Measurements from ENCODE around the gene APBB2.
"Not testable (repeated sequence)": the region's sequence is repeated elsewhere in the genome, so short reads cannot be mapped to it uniquely, and the experiment has no call there.

- not testable (repeated sequence) for TF ChIP-seq EZH2 (IDR thresholded peaks at IDR 0.05; ENCODE audit: borderline replicate concordance, insufficient read depth, low read depth, low read length, poor library complexity, severe bottlenecking); CTCF (IDR thresholded peaks at IDR 0.05)
Observed at GRCh38 chr4:40993296-40993693, 221.0 kb downstream of the APBB2 start.
